Dedifferentiated amniotic fluid mesenchymal stem cell (primary cell): ENCODE measurements around the gene CLIP4.

ENCODE experiments used
- DNase-seq: peaks from one replicate; pipeline ENCODE4 v3.0.0-alpha.2; 2016; ENCODE audit errors: extremely low spot score

Gene CLIP4

GRCh38 chr2:29187926-29188325, 72.7 kb downstream of the CLIP4 start:
- no peak for DNase-seq

- no peak for DNase-seq
Measured at GRCh38 chr2:29189052-29189451, 73.8 kb downstream of the CLIP4 start.

- no peak for DNase-seq
Measured at GRCh38 chr2:29191817-29192216, 76.6 kb downstream of the CLIP4 start.

- no peak for DNase-seq
Measured at GRCh38 chr2:29192526-29192925, 77.3 kb downstream of the CLIP4 start.

GRCh38 chr2:29193111-29193510, 77.9 kb downstream of the CLIP4 start:
- DNase-seq = no peak

GRCh38 chr2:29193681-29194080, 78.5 kb downstream of the CLIP4 start:
- no peak for DNase-seq

GRCh38 chr2:29195796-29196195, 80.6 kb downstream of the CLIP4 start:
- DNase-seq = no peak

- no peak for DNase-seq
Measured at GRCh38 chr2:29196792-29197788, 81.9 kb downstream of the CLIP4 start.

- no peak for DNase-seq
Measured at GRCh38 chr2:29201979-29202378, 86.8 kb downstream of the CLIP4 start.

- DNase-seq = no peak
Measured at GRCh38 chr2:29202819-29203495, 87.7 kb downstream of the CLIP4 start.

GRCh38 chr2:29206941-29207340, 91.7 kb downstream of the CLIP4 start:
- no peak for DNase-seq

GRCh38 chr2:29207352-29208148, 92.3 kb downstream of the CLIP4 start:
- DNase-seq = no peak

- no peak for DNase-seq
Measured at GRCh38 chr2:29209551-29209950, 94.3 kb downstream of the CLIP4 start.

- no peak for DNase-seq
Measured at GRCh38 chr2:29212009-29212408, 96.8 kb downstream of the CLIP4 start.

- no peak for DNase-seq
Measured at GRCh38 chr2:29213888-29214291, 98.7 kb downstream of the CLIP4 start.

GRCh38 chr2:29215073-29215472, 99.9 kb downstream of the CLIP4 start:
- no peak for DNase-seq

GRCh38 chr2:29215739-29216608, 100.8 kb downstream of the CLIP4 start:
- DNase-seq = no peak

- no peak for DNase-seq
Measured at GRCh38 chr2:29216609-29216909, 101.3 kb downstream of the CLIP4 start.

GRCh38 chr2:29218071-29218470, 102.9 kb downstream of the CLIP4 start:
- DNase-seq = no peak

GRCh38 chr2:29218550-29219125, 103.4 kb downstream of the CLIP4 start:
- no peak for DNase-seq

- DNase-seq = no peak
Measured at GRCh38 chr2:29219374-29219773, 104.2 kb downstream of the CLIP4 start.
